HepG2 (cell line): ENCODE results near the gene TMEM45A. TPM values are rescaled to one million over a fixed set of nuclear protein-coding genes. Genes with fewer than 3 reads are reported as not detected.

Experiments
- ATAC-seq: fragments of 200-7000 bp; cut with Tn5 transposase; 3 replicates; pipeline ENCODE4 v1.9.1; 2020; ENCODE audit warnings: mild to moderate bottlenecking, moderate library complexity
- Bru-seq: library from RNA; stranded (reverse); fragments of 400-500 nt; gene quantifications from one replicate; lab custom pipeline; 2021; lab: Mats Ljungman, UMichigan
- BruChase-seq, 2 experiments: library from RNA; stranded (reverse); fragments of 400-500 nt; gene quantifications; one replicate each; lab custom pipeline; 2021; lab: Mats Ljungman, UMichigan
- BruUV-seq: library from RNA; stranded (reverse); fragments of 400-500 nt; replicated peaks from 2 replicates; lab custom pipeline; 2021; lab: Mats Ljungman, UMichigan
- CTCF ChIA-PET: fragments of 300-600 bp; formaldehyde crosslinking; extraction: SDS; loops from one replicate; lab custom pipeline; 2021; ENCODE audit warnings: low total read pairs, inconsistent platforms, low intra/inter-chr PET ratio; lab: Yijun Ruan, JAX
- POLR2A ChIA-PET: fragments of 350-600 bp; sonication (Branson Sonifier 250); formaldehyde crosslinking; loops from one replicate; lab custom pipeline; 2020; ENCODE audit warnings: antibody characterized with exemption, inconsistent platforms; lab: Yijun Ruan, JAX
- DNase-seq: peaks from one replicate; pipeline ENCODE4 v3.0.0-alpha.2; 2015; ENCODE audit warnings: low spot score
- FAIRE-seq: peaks from 3 replicates; lab custom pipeline; 2011; peaks lifted over from hg19 to GRCh38; lab: Jason Lieb, UNC
- H2AFZ ChIP-seq: one replicate; pipeline ENCODE4 v1.6.1; 2011; ENCODE audit warnings: low read length, inconsistent platforms
- H3K27ac ChIP-seq: fragments of 300-600 bp; 3 replicates; pipeline ENCODE4 v1.8.0; 2011; ENCODE audit warnings: mixed run types, mild to moderate bottlenecking, mixed read lengths, low read length, inconsistent platforms; ENCODE audit not compliant: insufficient read depth; ENCODE audit errors: extremely low read length
- H3K27me3 ChIP-seq, 2 experiments: fragments of 200-600 bp in 1 of 2; 2 replicates in 1 of 2; 3 replicates in 1 of 2; pipeline versions ENCODE4 v1.6.0 to v1.8.0; 2011; ENCODE audit warnings: low read length in 2 of 2, mild to moderate bottlenecking in 2 of 2, moderate library complexity in 2 of 2, inconsistent platforms in 1 of 2; ENCODE audit not compliant: insufficient read depth in 2 of 2, control insufficient read depth in 1 of 2
- H3K36me3 ChIP-seq, 2 experiments: fragments of 200-600 bp in 1 of 2; replicated peaks in 1 of 2; 2 replicates in 1 of 2; 3 replicates in 1 of 2; pipeline versions ENCODE4 v1.5.1 to v1.8.0; 2011; ENCODE audit warnings: low read length in 2 of 2, inconsistent platforms in 1 of 2; ENCODE audit not compliant: insufficient read depth in 2 of 2, control insufficient read depth in 1 of 2
- H3K4me1 ChIP-seq: 2 replicates; pipeline ENCODE4 v1.5.1; 2012; ENCODE audit warnings: low read length, inconsistent platforms; ENCODE audit not compliant: insufficient read depth
- H3K4me2 ChIP-seq: 2 replicates; pipeline ENCODE4 v1.6.0; 2011; ENCODE audit warnings: low read depth, low read length, inconsistent platforms
- H3K4me3 ChIP-seq, 3 experiments: fragments of 200-600 bp in 1 of 3; sonication (generic), shearing (Covaris generic) in 1 of 3; replicated peaks in 1 of 3; 2 replicates each; pipeline ENCODE4 v1.5.1; 2011 to 2016; ENCODE audit warnings: low read length in 3 of 3, inconsistent platforms in 2 of 3, low read depth in 2 of 3, mild to moderate bottlenecking in 2 of 3, control low read depth in 1 of 3, mixed read lengths in 1 of 3; ENCODE audit not compliant: insufficient read depth in 1 of 3
- H3K79me2 ChIP-seq: one replicate; pipeline ENCODE4 v1.6.1; 2011; ENCODE audit warnings: low read length, inconsistent platforms; ENCODE audit not compliant: insufficient read depth
- H3K9ac ChIP-seq: 2 replicates; pipeline ENCODE4 v1.6.0; 2011; ENCODE audit warnings: mild to moderate bottlenecking, low read depth, low read length, inconsistent platforms; ENCODE audit not compliant: insufficient read depth
- H3K9me3 ChIP-seq: 2 replicates; pipeline ENCODE4 v1.5.1; 2012; ENCODE audit warnings: mild to moderate bottlenecking, low read length
- H4K20me1 ChIP-seq: 2 replicates; pipeline ENCODE4 v1.6.0; 2011; ENCODE audit warnings: inconsistent platforms, mild to moderate bottlenecking, low read length, moderate library complexity; ENCODE audit not compliant: insufficient read depth
- CCAR2 ChIP-seq: fragments of 200-400 bp; formaldehyde crosslinking; optimal IDR thresholded peaks from 2 replicates; pipeline ENCODE3; 2018; ENCODE audit warnings: low read depth, mild to moderate bottlenecking, low read length, moderate library complexity
- HNRNPLL ChIP-seq: fragments of 200-400 bp; formaldehyde crosslinking; IDR thresholded peaks from 2 replicates; pipeline ENCODE4 v1.6.1; 2017; ENCODE audit warnings: mild to moderate bottlenecking, low read depth, low read length; ENCODE audit not compliant: poor library complexity, severe bottlenecking
- POGZ ChIP-seq: sonication (generic); formaldehyde crosslinking; IDR thresholded peaks from 2 replicates; pipeline ENCODE4 v1.4.0; 2020; ENCODE audit warnings: mild to moderate bottlenecking, missing genetic modification reagents
- SP5 ChIP-seq: IDR thresholded peaks from 2 replicates; pipeline ENCODE4 v1.6.1; 2016; ENCODE audit warnings: low read depth, borderline replicate concordance
- ZNF143 ChIP-seq: sonication (generic); formaldehyde crosslinking; IDR thresholded peaks from 2 replicates; pipeline ENCODE4 v1.4.0; 2020; ENCODE audit warnings: missing genetic modification reagents
- ZNF468 ChIP-seq: sonication (generic); formaldehyde crosslinking; IDR thresholded peaks from 2 replicates; pipeline ENCODE4 v1.8.0; 2022; ENCODE audit warnings: mild to moderate bottlenecking, moderate library complexity, missing genetic modification reagents
- ZNF598 ChIP-seq: sonication (generic); formaldehyde crosslinking; IDR thresholded peaks from 2 replicates; pipeline ENCODE4 v1.5.1; 2020; ENCODE audit warnings: mild to moderate bottlenecking, missing genetic modification reagents, borderline replicate concordance
- ZNF772 ChIP-seq: sonication (generic); formaldehyde crosslinking; IDR thresholded peaks from 2 replicates; pipeline ENCODE4 v1.5.0; 2020; ENCODE audit warnings: mild to moderate bottlenecking, missing genetic modification reagents
- ZNF782 ChIP-seq: sonication (generic); formaldehyde crosslinking; IDR thresholded peaks from 2 replicates; pipeline ENCODE4 v1.4.0; 2020; ENCODE audit warnings: missing genetic modification reagents, mild to moderate bottlenecking, borderline replicate concordance
- ZNF83 ChIP-seq: sonication (generic); formaldehyde crosslinking; IDR thresholded peaks from 2 replicates; pipeline ENCODE4 v1.4.0; 2020; ENCODE audit warnings: missing genetic modification reagents, mild to moderate bottlenecking, borderline replicate concordance
- WGBS: methylation state at CpG from one replicate; pipeline ENCODE4 v1.1.6; 2017; ENCODE audit warnings: low lambda C conversion rate; 5-methylcytosine and 5-hydroxymethylcytosine counted together
- in situ Hi-C: cut with HindIII; loops from 2 replicates; pipeline ENCODE4 v1.10.0; 2017; ENCODE audit warnings: low pct_unique_long_range_greater_than_20kb; ENCODE audit not compliant: extremely low pct_ligation_motif_present
- intact Hi-C: fragments of 100-400 bp; cut with micrococcal nuclease; formaldehyde crosslinking; loops from one replicate; pipeline ENCODE4 v1.10.0; 2022; ENCODE audit not compliant: unreplicated experiment
- long read RNA-seq, 2 experiments: library from RNA in 1 of 2; library from polyadenylated mRNA in 1 of 2; stranded (forward) in 1 of 2; unstranded in 1 of 2; transcript quantifications; one replicate each; pipeline ENCODE4 v2.0.0, GENCODE V29; 2019 to 2022
- polyA minus RNA-seq, 3 experiments: library from RNA; depleted of rRNA, polyadenylated mRNA; stranded (reverse); fragments of >200 nt; gene quantifications; 2 replicates each; pipeline ENCODE4 v1.2.3, GENCODE V29; 2011; ENCODE audit warnings: low replicate concordance in 1 of 3
- polyA plus RNA-seq, 8 experiments: library from polyadenylated mRNA; depleted of rRNA in 3 of 8; stranded (reverse) in 7 of 8; unstranded in 1 of 8; fragments of >200 nt; fragmentation: Illumina TruSeq in 4 of 8; extraction: Trizol in 4 of 8; gene quantifications; 2 replicates each; pipeline versions ENCODE4 v1.2.1 to v1.2.3, GENCODE V29; 2011 to 2016; ENCODE audit warnings: low read depth in 4 of 8, missing spikeins in 1 of 8, mixed read lengths in 1 of 8; ENCODE audit not compliant: insufficient read depth in 1 of 8
- total RNA-seq, 5 experiments: library from RNA; depleted of rRNA; stranded (reverse); fragments of >200 nt; fragmentation: Illumina TruSeq; extraction: Trizol; gene quantifications; 2 replicates each; pipeline ENCODE4 v1.2.3, GENCODE V29; 2016; ENCODE audit warnings: low read depth in 1 of 5
- TF ChIP-seq, protein P1 (sequence below): IDR thresholded peaks from 2 replicates; pipeline ENCODE4 v1.6.1; 2016; ENCODE audit warnings: control low read depth
- TF ChIP-seq, protein P2 (sequence below): IDR thresholded peaks from 2 replicates; pipeline ENCODE4 v1.6.1; 2016; ENCODE audit warnings: mild to moderate bottlenecking, missing biosample characterization, missing genetic modification reagents

Gene TMEM45A, protein sequence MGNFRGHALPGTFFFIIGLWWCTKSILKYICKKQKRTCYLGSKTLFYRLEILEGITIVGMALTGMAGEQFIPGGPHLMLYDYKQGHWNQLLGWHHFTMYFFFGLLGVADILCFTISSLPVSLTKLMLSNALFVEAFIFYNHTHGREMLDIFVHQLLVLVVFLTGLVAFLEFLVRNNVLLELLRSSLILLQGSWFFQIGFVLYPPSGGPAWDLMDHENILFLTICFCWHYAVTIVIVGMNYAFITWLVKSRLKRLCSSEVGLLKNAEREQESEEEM
- 11.7 and 14.8 TPM in 2 replicates for total RNA-seq (2016; rRNA removed; fragmentation: Illumina TruSeq; extraction: Trizol)
- total RNA-seq (2016; cell fraction: cytosol; rRNA removed; fragmentation: Illumina TruSeq; extraction: Trizol; ENCODE audit: low read depth): 12.3 and 13.1 TPM in 2 replicates
- 14.9 and 15.7 TPM in 2 replicates for total RNA-seq (2016; cell fraction: insoluble cytoplasmic fraction; rRNA removed; fragmentation: Illumina TruSeq; extraction: Trizol)
- total RNA-seq (2016; cell fraction: membrane; rRNA removed; fragmentation: Illumina TruSeq; extraction: Trizol): 15.8 and 19.0 TPM in 2 replicates
- total RNA-seq (2016; cell fraction: nucleus; rRNA removed; fragmentation: Illumina TruSeq; extraction: Trizol): 10.6 and 12.1 TPM in 2 replicates
- polyA plus RNA-seq (2011; rRNA removed): 22.7 and 38.5 TPM in 2 replicates
- 20.6 and 27.2 TPM in 2 replicates for polyA plus RNA-seq (2011; cell fraction: cytosol; rRNA removed)
- polyA plus RNA-seq (2011; cell fraction: nucleus; rRNA removed): 5.3 and 7.0 TPM in 2 replicates
- polyA plus RNA-seq (2012): 18.8 and 51.5 TPM in 2 replicates
- polyA plus RNA-seq (2016; cell fraction: cytosol; fragmentation: Illumina TruSeq; extraction: Trizol; ENCODE audit: low read depth): 12.8 and 17.6 TPM in 2 replicates
- 11.9 and 14.7 TPM in 2 replicates for polyA plus RNA-seq (2016; cell fraction: insoluble cytoplasmic fraction; fragmentation: Illumina TruSeq; extraction: Trizol; ENCODE audit: low read depth)
- 13.4 and 20.3 TPM in 2 replicates for polyA plus RNA-seq (2016; cell fraction: membrane; fragmentation: Illumina TruSeq; extraction: Trizol; ENCODE audit: low read depth)
- polyA plus RNA-seq (2016; cell fraction: nucleus; fragmentation: Illumina TruSeq; extraction: Trizol; ENCODE audit: insufficient read depth, low read depth): 11.9 and 14.7 TPM in 2 replicates
- polyA minus RNA-seq (2011; rRNA and poly(A)+ RNA removed; ENCODE audit: low replicate concordance): 10.5 and 24.5 TPM in 2 replicates
- polyA minus RNA-seq (2011; cell fraction: cytosol; rRNA and poly(A)+ RNA removed): 9.0 and 12.6 TPM in 2 replicates
- polyA minus RNA-seq (2011; cell fraction: nucleus; rRNA and poly(A)+ RNA removed): 9.8 and 13.3 TPM in 2 replicates
- Bru-seq, nascent RNA: percentile 53 among the genes with signal in this experiment
- BruChase-seq, experiment 1, labeled RNA remaining after a 6-hour chase: percentile 47 among the genes with signal in this experiment
- BruChase-seq, experiment 2, labeled RNA remaining after a 2-hour chase: percentile 47 among the genes with signal in this experiment
- long read RNA-seq, experiment 1, transcript TMEM45A-201 (6 exons, 1,567 nt): major isoform, 13 of 26 reads
- long read RNA-seq, experiment 1, partial matches to known transcripts: 0 of 26 reads
- long read RNA-seq, experiment 1, other reads (novel, unspliced or antisense): 13 of 26 reads
- long read RNA-seq, experiment 2, transcript TMEM45A-201 (6 exons, 1,567 nt): major isoform, 5 of 27 reads
- long read RNA-seq, experiment 2, partial matches to known transcripts: 7 of 27 reads
- long read RNA-seq, experiment 2, other reads (novel, unspliced or antisense): 15 of 27 reads

DNA sequence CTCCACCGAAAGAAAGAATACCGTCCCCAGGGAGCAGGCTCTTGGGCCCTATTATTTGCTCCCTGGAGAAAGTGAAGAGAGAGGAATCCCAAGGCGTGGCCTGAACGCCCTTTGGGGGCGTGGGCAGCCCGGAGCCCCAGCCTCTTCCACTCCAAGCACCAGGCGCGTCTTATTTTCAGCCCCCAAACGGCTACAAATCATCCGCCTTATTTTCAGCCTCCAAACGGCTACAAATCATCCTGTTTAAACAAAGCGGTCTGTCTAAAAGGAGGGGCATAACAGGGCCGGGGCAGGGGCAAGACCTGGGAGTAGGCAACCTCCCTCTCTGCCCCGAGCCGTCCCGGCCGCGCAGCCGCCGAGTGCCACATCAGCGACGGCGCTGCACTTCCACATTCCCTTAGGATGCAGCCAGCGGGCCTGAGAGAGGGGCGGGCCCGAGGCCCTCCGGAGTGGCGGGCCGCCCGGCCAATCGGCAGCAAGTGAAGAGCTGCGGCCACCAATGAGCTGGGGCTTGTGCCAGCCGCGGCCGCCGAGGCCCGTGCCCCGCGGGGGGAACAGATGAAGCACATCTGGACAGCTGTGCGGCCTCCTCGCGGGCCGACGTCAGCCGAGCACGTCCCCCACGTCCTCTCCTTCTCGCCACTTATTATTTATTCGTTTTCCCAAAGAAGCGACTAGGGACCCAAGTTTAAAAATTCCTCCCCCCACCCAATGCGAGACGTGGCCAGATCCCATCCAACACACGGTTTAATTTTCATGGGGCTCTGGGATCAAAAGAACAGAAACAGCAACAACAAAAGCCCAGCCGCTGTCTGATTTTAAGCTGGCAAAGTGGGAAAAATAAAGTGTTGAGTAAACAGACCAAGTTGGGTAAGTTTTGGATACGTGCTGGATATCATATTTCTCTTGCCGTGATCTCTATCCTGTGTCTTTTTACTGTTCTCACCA, at the start of gene TMEM45A:
TMEM45A (plus strand) TSS at position 561 of the 948 bp plus-strand sequence. CDS start 62,593 bp downstream, outside the sequence.
- ATAC-seq (peak; percentile 99), DNase-seq (peak; percentile 88), FAIRE-seq (peak; percentile 42)
- 7% methylated on average over 31 of the region's 56 CpGs for WGBS
- Histone ChIP-seq H3K4me1 (peaks cover 45% of the 10 kb centered on the region), H3K27ac (peak within 1 kb of the TSS; percentile 65), H3K4me2 (peak within 1 kb of the TSS; percentile 71), H4K20me1 (no peaks in the 10 kb centered on the region), H3K4me3 (peak within 1 kb of the TSS; percentile 68 to 79 (median 79)), H2AFZ (peak within 1 kb of the TSS; percentile 83), H3K79me2 (peaks cover 8% of the 10 kb centered on the region), H3K9ac (peak within 1 kb of the TSS; percentile 72), H3K27me3 (peaks cover 0 to 15% of the 10 kb centered on the region in 2 experiments; a peak in 2 of 5 replicates), H3K36me3 (no peaks in the 10 kb centered on the region), H3K9me3 (no peaks in the 10 kb centered on the region)
- in situ Hi-C loops (no loop called here), intact Hi-C loops (loop anchor here (1.0 kb wide), 1 partner anchor 29 kb away; no protein-coding TSS in a partner anchor)
- ChIA-PET POLR2A (interaction anchor here (0.6 to 1.3 kb wide), 6 partner anchors 9 to 1194 kb away, joined by 3 to 12 read pairs (median 4); partner anchors contain the start of genes LNP1, RPL24 and TOMM70), CTCF (no interaction called here)
- BruUV-seq: TSS peak; percentile 94
- TF ChIP-seq POGZ (CRISPR knock-in tag): peak; percentile 94
- TF ChIP-seq ZNF468: no peak
- peak; percentile 55 for TF ChIP-seq HNRNPLL
- 0 out of 2 replicates have a peak, but pooled peaks have one; percentile 36 for TF ChIP-seq ZNF782 (CRISPR knock-in tag)
- TF ChIP-seq ZNF143: 0 out of 2 replicates have a peak, but pooled peaks have one; percentile 26
- TF ChIP-seq, protein P1, sequence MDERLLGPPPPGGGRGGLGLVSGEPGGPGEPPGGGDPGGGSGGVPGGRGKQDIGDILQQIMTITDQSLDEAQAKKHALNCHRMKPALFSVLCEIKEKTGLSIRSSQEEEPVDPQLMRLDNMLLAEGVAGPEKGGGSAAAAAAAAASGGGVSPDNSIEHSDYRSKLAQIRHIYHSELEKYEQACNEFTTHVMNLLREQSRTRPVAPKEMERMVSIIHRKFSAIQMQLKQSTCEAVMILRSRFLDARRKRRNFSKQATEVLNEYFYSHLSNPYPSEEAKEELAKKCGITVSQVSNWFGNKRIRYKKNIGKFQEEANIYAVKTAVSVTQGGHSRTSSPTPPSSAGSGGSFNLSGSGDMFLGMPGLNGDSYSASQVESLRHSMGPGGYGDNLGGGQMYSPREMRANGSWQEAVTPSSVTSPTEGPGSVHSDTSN (CRISPR knock-in tag): peak; percentile 99
- TF ChIP-seq ZNF83 (CRISPR knock-in tag): no peak
- TF ChIP-seq, protein P2, sequence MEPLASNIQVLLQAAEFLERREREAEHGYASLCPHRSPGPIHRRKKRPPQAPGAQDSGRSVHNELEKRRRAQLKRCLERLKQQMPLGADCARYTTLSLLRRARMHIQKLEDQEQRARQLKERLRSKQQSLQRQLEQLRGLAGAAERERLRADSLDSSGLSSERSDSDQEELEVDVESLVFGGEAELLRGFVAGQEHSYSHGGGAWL (CRISPR knock-in tag): peak; percentile 89
- peak; percentile 11; the same call in 1 of the 2 replicates for TF ChIP-seq SP5 (CRISPR knock-in tag)
- TF ChIP-seq ZNF598 (CRISPR knock-in tag): peak; percentile 90; the same call in 1 of the 2 replicates
- no peak for TF ChIP-seq CCAR2
- TF ChIP-seq ZNF772 (CRISPR knock-in tag): peak; percentile 42; the same call in 1 of the 2 replicates
